Measurements from ENCODE around the gene TGFBR3L.

GRCh38 chr19:7883105-7883504 lies 31.5 kb upstream of the TGFBR3L start:
- TF ChIP-seq CTCF (IDR thresholded peaks at IDR 0.05; ENCODE audit: insufficient read depth, low read depth, low read length) (no peak), EZH2 (IDR thresholded peaks at IDR 0.05; ENCODE audit: insufficient read depth, low read length) (no peak)

Measured in astrocyte (in vitro differentiated cells and primary cell).